Endothelial cell of umbilical vein (primary cell): ENCODE results near the gene ARL5C. TPM values are rescaled to one million over a fixed set of nuclear protein-coding genes. Genes with fewer than 3 reads are reported as not detected.

Source experiments
- BruUV-seq: library from RNA; stranded (reverse); fragments of 400-500 nt; replicated peaks from 2 replicates; lab custom pipeline; 2021; lab: Mats Ljungman, UMichigan
- CTCF ChIA-PET: fragments of 300-600, 350-600 bp; sonication (Branson Sonifier 250); formaldehyde crosslinking; loops from one replicate; lab custom pipeline; 2021; ENCODE audit warnings: antibody characterized with exemption, inconsistent platforms; lab: Charles Lee
- POLR2A ChIA-PET: fragments of 300-600, 350-600 bp; sonication (Branson Sonifier 250); formaldehyde crosslinking; loops from one replicate; lab custom pipeline; 2021; ENCODE audit warnings: antibody characterized with exemption, inconsistent platforms; lab: Charles Lee
- DNase-seq: peaks from one replicate; pipeline ENCODE4 v3.0.0-alpha.2; 2011; ENCODE audit warnings: low read depth, low spot score
- FAIRE-seq: peaks from 2 replicates; lab custom pipeline; 2011; peaks lifted over from hg19 to GRCh38; lab: Jason Lieb, UNC
- H2AFZ ChIP-seq: 2 replicates; pipeline ENCODE4 v1.6.0; 2012; ENCODE audit warnings: low read depth, low read length, control low read depth, inconsistent platforms
- H3K27ac ChIP-seq: 2 replicates; pipeline ENCODE4 v1.5.1; 2011; ENCODE audit warnings: low read depth, mild to moderate bottlenecking, control low read depth, low read length, moderate library complexity; ENCODE audit not compliant: insufficient read depth
- H3K27me3 ChIP-seq, 2 experiments: 2 replicates each; pipeline versions ENCODE4 v1.6.0 to v1.6.1; 2011; ENCODE audit warnings: low read length in 2 of 2, mixed read lengths in 1 of 2; ENCODE audit not compliant: control insufficient read depth in 2 of 2, insufficient read depth in 2 of 2
- H3K36me3 ChIP-seq, 2 experiments: 2 replicates in 1 of 2; 3 replicates in 1 of 2; pipeline ENCODE4 v1.5.1; 2011; ENCODE audit warnings: low read length in 2 of 2, mild to moderate bottlenecking in 1 of 2, moderate library complexity in 1 of 2; ENCODE audit not compliant: control insufficient read depth in 2 of 2, insufficient read depth in 2 of 2; ENCODE audit errors: extremely low read depth in 1 of 2
- H3K4me1 ChIP-seq: 3 replicates; pipeline ENCODE4 v1.5.1; 2011; ENCODE audit warnings: mild to moderate bottlenecking, low read length; ENCODE audit not compliant: control insufficient read depth, insufficient read depth; ENCODE audit errors: extremely low read depth
- H3K4me2 ChIP-seq: 2 replicates; pipeline ENCODE4 v1.6.1; 2011; ENCODE audit warnings: low read length, control low read depth, mixed read lengths; ENCODE audit not compliant: insufficient read depth
- H3K4me3 ChIP-seq, 3 experiments: fragments of 200-600 bp in 1 of 3; sonication (generic), shearing (Covaris generic) in 1 of 3; replicated peaks in 1 of 3; 2 replicates each; pipeline ENCODE4 v1.5.1; 2011 to 2016; ENCODE audit warnings: control low read depth in 3 of 3, low read length in 3 of 3, mild to moderate bottlenecking in 2 of 3, inconsistent platforms in 1 of 3, low read depth in 1 of 3, moderate library complexity in 1 of 3; ENCODE audit not compliant: insufficient read depth in 1 of 3
- H3K79me2 ChIP-seq: 2 replicates; pipeline ENCODE4 v1.6.0; 2012; ENCODE audit warnings: low read length, inconsistent platforms; ENCODE audit not compliant: control insufficient read depth, insufficient read depth
- H3K9ac ChIP-seq: replicated peaks from 2 replicates; pipeline ENCODE3; 2011; ENCODE audit warnings: low read length, control low read depth; ENCODE audit not compliant: insufficient read depth; ENCODE audit errors: extremely low read depth
- H3K9me1 ChIP-seq: replicated peaks from 3 replicates; pipeline ENCODE4 v1.6.0; 2011; ENCODE audit warnings: mild to moderate bottlenecking, low read length; ENCODE audit not compliant: control insufficient read depth, insufficient read depth; ENCODE audit errors: extremely low read depth
- H3K9me3 ChIP-seq: replicated peaks from 2 replicates; pipeline ENCODE4 v1.5.1; 2012; ENCODE audit warnings: low read length, inconsistent platforms; ENCODE audit not compliant: control insufficient read depth, insufficient read depth
- H4K20me1 ChIP-seq: replicated peaks from 2 replicates; pipeline ENCODE3; 2011; ENCODE audit warnings: mild to moderate bottlenecking, low read length; ENCODE audit not compliant: control insufficient read depth, insufficient read depth; ENCODE audit errors: extremely low read depth
- CTCF ChIP-seq, 2 donors: IDR thresholded peaks; 1 replicate in 1 of 2; 2 replicates in 1 of 2; pipeline ENCODE4 v1.5.1; 2011; ENCODE audit warnings: low read length in 2 of 2, mild to moderate bottlenecking in 2 of 2, moderate library complexity in 2 of 2, control low read depth in 1 of 2, inconsistent platforms in 1 of 2, low read depth in 1 of 2; ENCODE audit not compliant: insufficient read depth in 1 of 2; ENCODE audit errors: extremely low read depth in 1 of 2
- EZH2 ChIP-seq: IDR thresholded peaks from 2 replicates; pipeline ENCODE4 v1.6.1; 2012; ENCODE audit warnings: borderline replicate concordance, low read depth, mild to moderate bottlenecking, moderate library complexity, low read length, inconsistent platforms; ENCODE audit not compliant: severe bottlenecking
- FOS ChIP-seq: IDR thresholded peaks from 2 replicates; pipeline ENCODE4 v1.6.1; 2011; ENCODE audit warnings: mild to moderate bottlenecking, low read length, moderate library complexity, borderline replicate concordance; ENCODE audit not compliant: insufficient read depth
- GATA2 ChIP-seq: IDR thresholded peaks from 2 replicates; pipeline ENCODE4 v1.7.0; 2011; ENCODE audit warnings: low read depth, mild to moderate bottlenecking, moderate library complexity, mixed read lengths, low read length; ENCODE audit not compliant: insufficient read length, insufficient read depth
- JUN ChIP-seq: IDR thresholded peaks from 2 replicates; pipeline ENCODE4 v1.6.1; 2011; ENCODE audit warnings: borderline replicate concordance, low read depth; ENCODE audit not compliant: insufficient read length, insufficient read depth
- MYC ChIP-seq: IDR thresholded peaks from one replicate; pipeline ENCODE4 v1.6.1; 2011; ENCODE audit warnings: mild to moderate bottlenecking, low read depth, low read length
- POLR2A ChIP-seq: IDR thresholded peaks from 2 replicates; pipeline ENCODE4 v1.6.1; 2012; ENCODE audit warnings: low read depth, mild to moderate bottlenecking, control low read depth, low read length
- POLR2AphosphoS5 ChIP-seq: IDR thresholded peaks from 2 replicates; pipeline ENCODE4 v1.6.1; 2012; ENCODE audit warnings: low read depth, mild to moderate bottlenecking, control low read depth, low read length, moderate library complexity; ENCODE audit not compliant: insufficient read depth
- dilution Hi-C: fragments of 300-500 bp; cut with MboI; formaldehyde crosslinking; loops from one replicate; pipeline ENCODE4 v1.15.0; 2019; ENCODE audit warnings: low sequenced_read_pairs; ENCODE audit not compliant: extremely low pct_ligation_motif_present
- intact Hi-C: fragments of 100-400 bp; cut with micrococcal nuclease; formaldehyde crosslinking; loops from one replicate; pipeline ENCODE4 v1.10.0; 2022
- polyA plus RNA-seq, 4 experiments: library from polyadenylated mRNA; depleted of rRNA in 3 of 4; stranded (reverse) in 3 of 4; unstranded in 1 of 4; fragments of >200 nt; gene quantifications; 2 replicates each; pipeline versions ENCODE4 v1.2.1 to v1.2.3, GENCODE V29; 2011 to 2012; ENCODE audit warnings: missing spikeins in 1 of 4
- total RNA-seq: library from RNA; stranded (reverse); gene quantifications from 2 replicates; pipeline ENCODE4 v1.2.3, GENCODE V29; 2021
- TF ChIP-seq, protein P1 (sequence below): IDR thresholded peaks from 2 replicates; pipeline ENCODE4 v1.6.1; 2011; ENCODE audit not compliant: insufficient read depth, insufficient read length

Gene ARL5C
- total and polyA plus RNA-seq, 2 donors (not counting 3 experiments of a cell fraction or from before 2014, with no cell fraction given) = not detected

DNA sequence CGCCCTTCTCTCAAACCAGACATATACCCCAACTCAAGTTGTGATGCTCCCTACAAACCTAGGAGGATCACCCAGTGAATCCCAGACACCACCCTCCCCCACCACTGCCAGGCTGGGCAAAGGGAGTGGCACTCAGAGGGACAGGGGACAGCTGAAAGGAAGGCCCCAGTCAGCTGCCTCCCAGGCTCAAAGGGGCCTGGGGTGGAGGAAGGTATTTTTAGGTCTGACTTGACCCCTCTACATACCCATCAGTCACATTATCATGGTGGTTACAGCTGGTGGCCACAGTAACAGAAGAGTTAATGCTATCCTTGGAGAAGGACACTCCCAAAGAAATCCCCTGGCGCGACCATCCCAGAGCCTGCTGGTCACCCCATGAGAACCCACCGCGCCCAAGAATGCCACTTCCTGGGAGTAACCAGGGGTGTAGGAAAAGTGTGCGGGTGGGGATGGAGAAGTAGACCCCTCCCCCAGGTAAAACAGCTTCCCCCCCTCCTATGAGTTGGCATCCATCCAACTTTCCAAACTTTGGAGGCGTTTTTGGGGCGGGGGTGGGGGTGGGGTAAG is 30.4 kb upstream of the ARL5C start:
- H3K27ac ChIP-seq = no peak overlapping the region
- peaks cover 12% of the 10 kb centered on the region for H3K4me1 ChIP-seq
- peaks cover 2 to 15% of the 10 kb centered on the region in 2 experiments for H3K36me3 ChIP-seq
- no peaks in the 10 kb centered on the region for H3K9me1 ChIP-seq
- FAIRE-seq = no peak
- dilution Hi-C loops = no loop called here
- ChIA-PET POLR2A (interaction anchor here (0.6 kb wide), 1 partner anchor 373 kb away, joined by 4 read pairs; no protein-coding TSS in a partner anchor), CTCF (interaction anchor here (0.7 to 3.0 kb wide), 7 partner anchors 18 to 43 kb away, joined by 3 to 14 read pairs (median 6); no protein-coding TSS in a partner anchor)
- no peak for DNase-seq
- no peak for TF ChIP-seq JUN
- H3K4me2 ChIP-seq = peak overlapping the region; percentile 44
- H3K9ac ChIP-seq = no peak overlapping the region
- peak overlapping the region in 2 of 3 experiments; percentile 18 to 58 for H3K4me3 ChIP-seq
- intact Hi-C loops = no loop called here
- no peak overlapping the region for H2AFZ ChIP-seq
- H4K20me1 ChIP-seq = no peaks in the 10 kb centered on the region
- no peaks in the 10 kb centered on the region for H3K27me3 ChIP-seq
- H3K79me2 ChIP-seq = peaks cover 30% of the 10 kb centered on the region
- no peaks in the 10 kb centered on the region for H3K9me3 ChIP-seq
- no TSS peak for BruUV-seq

GRCh38 chr17:39195568-39196160 is 29.7 kb upstream of the ARL5C start:
- ChIA-PET POLR2A (no interaction called here), CTCF (interaction anchor here (1.0 to 3.0 kb wide), 6 partner anchors 11 to 49 kb away, joined by 3 to 14 read pairs (median 8); no protein-coding TSS in a partner anchor)
- FAIRE-seq (no peak), DNase-seq (no peak)
- no peak for TF ChIP-seq MYC
- no peak for TF ChIP-seq JUN
- no peak for TF ChIP-seq POLR2AphosphoS5
- TF ChIP-seq, protein P1, sequence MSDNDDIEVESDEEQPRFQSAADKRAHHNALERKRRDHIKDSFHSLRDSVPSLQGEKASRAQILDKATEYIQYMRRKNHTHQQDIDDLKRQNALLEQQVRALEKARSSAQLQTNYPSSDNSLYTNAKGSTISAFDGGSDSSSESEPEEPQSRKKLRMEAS = no peak
- no peak for TF ChIP-seq CTCF (IDR thresholded peaks at IDR 0.05; ENCODE audit: extremely low read depth in 1 of 2, insufficient read depth in 1 of 2, low read depth in 1 of 2, low read length in 2 of 2)
- TF ChIP-seq GATA2 = no peak
- TF ChIP-seq EZH2 = no peak
- no peak for TF ChIP-seq POLR2A
- TF ChIP-seq FOS = no peak
- Histone ChIP-seq H3K27me3 (no peaks in the 10 kb centered on the region), H3K9me3 (no peaks in the 10 kb centered on the region), H3K4me3 (no peak overlapping the region), H3K36me3 (peaks cover 3 to 17% of the 10 kb centered on the region in 2 experiments), H3K4me1 (peaks cover 6% of the 10 kb centered on the region), H3K79me2 (peaks cover 24% of the 10 kb centered on the region), H3K27ac (no peak overlapping the region), H3K9ac (no peak overlapping the region), H4K20me1 (no peaks in the 10 kb centered on the region), H3K9me1 (no peaks in the 10 kb centered on the region), H3K4me2 (no peak overlapping the region), H2AFZ (no peak overlapping the region)
- intact Hi-C loops = loop anchor here (2.0 kb wide), 1 partner anchor 17 kb away; no protein-coding TSS in a partner anchor
- dilution Hi-C loops = no loop called here
- no TSS peak for BruUV-seq
